ENCODE results near the gene RAPGEF5. TPM values are rescaled to one million over a fixed set of nuclear protein-coding genes. Genes with fewer than 3 reads are reported as not detected.
A peak's percentile ranks its signal among the peaks of the same experiment; 100 is the strongest.

The RAPGEF5 gene
- total RNA-seq, 1 experiment from 2014 or later, result 13.3 TPM

DNA sequence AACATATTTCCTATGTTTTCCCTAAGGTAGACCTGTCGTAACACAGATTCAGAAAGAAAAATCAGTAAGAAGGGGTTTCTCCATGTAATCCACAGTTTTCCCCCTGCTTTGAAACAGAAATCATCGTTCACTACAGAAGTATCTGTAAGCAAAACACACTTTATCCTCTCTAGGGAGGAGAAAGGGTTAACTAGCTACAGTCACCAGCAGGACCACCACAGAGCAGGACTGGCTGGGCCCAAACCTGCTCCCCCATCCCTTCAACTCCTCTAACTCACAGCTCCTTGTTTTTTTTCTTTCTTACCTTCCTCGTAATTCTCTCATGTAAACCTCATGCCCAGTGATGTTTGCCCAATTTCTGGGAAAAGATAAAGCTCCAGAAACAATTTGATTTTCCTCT is 167.7 kb downstream of the RAPGEF5 start:
- peaks cover 8% of the 10 kb centered on the region for H3K23me2 ChIP-seq (ENCODE audit: insufficient read length, low read depth, low read length, poor library complexity, severe bottlenecking)
- no peak overlapping the region for H2BK15ac ChIP-seq (ENCODE audit: low read depth, low read length)
- H3K14ac ChIP-seq (ENCODE audit: insufficient read depth, low read length), result no peak overlapping the region
- no peak overlapping the region for H2BK20ac ChIP-seq (ENCODE audit: low read depth, low read length, poor library complexity, severe bottlenecking)
- H2BK12ac ChIP-seq (ENCODE audit: insufficient read length, low read depth, low read length), result no peak overlapping the region
- no peak overlapping the region for H3K27ac ChIP-seq (ENCODE audit: insufficient read length, low read depth, low read length)
- TF ChIP-seq, protein P1, sequence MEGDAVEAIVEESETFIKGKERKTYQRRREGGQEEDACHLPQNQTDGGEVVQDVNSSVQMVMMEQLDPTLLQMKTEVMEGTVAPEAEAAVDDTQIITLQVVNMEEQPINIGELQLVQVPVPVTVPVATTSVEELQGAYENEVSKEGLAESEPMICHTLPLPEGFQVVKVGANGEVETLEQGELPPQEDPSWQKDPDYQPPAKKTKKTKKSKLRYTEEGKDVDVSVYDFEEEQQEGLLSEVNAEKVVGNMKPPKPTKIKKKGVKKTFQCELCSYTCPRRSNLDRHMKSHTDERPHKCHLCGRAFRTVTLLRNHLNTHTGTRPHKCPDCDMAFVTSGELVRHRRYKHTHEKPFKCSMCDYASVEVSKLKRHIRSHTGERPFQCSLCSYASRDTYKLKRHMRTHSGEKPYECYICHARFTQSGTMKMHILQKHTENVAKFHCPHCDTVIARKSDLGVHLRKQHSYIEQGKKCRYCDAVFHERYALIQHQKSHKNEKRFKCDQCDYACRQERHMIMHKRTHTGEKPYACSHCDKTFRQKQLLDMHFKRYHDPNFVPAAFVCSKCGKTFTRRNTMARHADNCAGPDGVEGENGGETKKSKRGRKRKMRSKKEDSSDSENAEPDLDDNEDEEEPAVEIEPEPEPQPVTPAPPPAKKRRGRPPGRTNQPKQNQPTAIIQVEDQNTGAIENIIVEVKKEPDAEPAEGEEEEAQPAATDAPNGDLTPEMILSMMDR (conservative IDR thresholded peaks at IDR 0.05), result no peak
- H2AFZ ChIP-seq (ENCODE audit: low read length), result no peak overlapping the region
- H3K4me1 ChIP-seq (ENCODE audit: insufficient read depth, low read length), result peaks cover 2% of the 10 kb centered on the region; the same call in 1 of the 2 replicates
- no peaks in the 10 kb centered on the region for H3K9me3 ChIP-seq (ENCODE audit: control insufficient read depth, low read depth, low read length)
- no CpG with 5 or more reads among the region's 3 CpGs for WGBS (ENCODE audit: extremely low coverage, insufficient read length, low lambda C conversion rate)
- Mint-ChIP-seq H3K4me1 (peaks cover 47 to 64% of the 10 kb centered on the region in 2 experiments), H3K27ac (peak overlapping the region in 1 of 3 experiments; percentile 37; a peak in 2 of 7 replicates), H3K9me3 (no peaks in the 10 kb centered on the region), H3K27me3 (ENCODE audit: low read depth) (peaks cover 12% of the 10 kb centered on the region), H3K36me3 (ENCODE audit: insufficient read depth in 1 of 3, low read depth in 3 of 3) (no peaks in the 10 kb centered on the region; a peak in 3 of 7 replicates), H3K4me3 (no peak overlapping the region)
- no peak for DNase-seq
- no peaks in the 10 kb centered on the region for H3K79me1 ChIP-seq (ENCODE audit: insufficient read depth, low read depth, low read length, poor library complexity, severe bottlenecking)
- no peaks in the 10 kb centered on the region for H3K79me2 ChIP-seq (ENCODE audit: insufficient read depth, low read length)
- no peak overlapping the region for H4K8ac ChIP-seq (replicated peaks; ENCODE audit: insufficient read length, low read depth, low read length)
- no peak overlapping the region for H3K9ac ChIP-seq (ENCODE audit: extremely low read depth, insufficient read length, low read length)
- no peak overlapping the region for H3K18ac ChIP-seq (ENCODE audit: insufficient read length, low read depth, low read length)
- H3K27me3 ChIP-seq (ENCODE audit: insufficient read depth, low read length), result no peaks in the 10 kb centered on the region
- no peak overlapping the region for H4K91ac ChIP-seq (ENCODE audit: insufficient read length, low read depth, low read length)
- no peak overlapping the region for H3K4ac ChIP-seq (ENCODE audit: low read depth, low read length)
- H3K23ac ChIP-seq (ENCODE audit: insufficient read length, low read depth, low read length), result no peak overlapping the region
- no peak overlapping the region for H2BK5ac ChIP-seq (ENCODE audit: insufficient read length, low read length)
- no peak overlapping the region for H3K56ac ChIP-seq (ENCODE audit: insufficient read length, low read depth, low read length)
- no peak overlapping the region for H3K4me2 ChIP-seq (ENCODE audit: insufficient read depth, insufficient read length, low read length)
- H3T11ph ChIP-seq (ENCODE audit: low read length), result no peak overlapping the region
- H4K5ac ChIP-seq (ENCODE audit: insufficient read length, low read depth, low read length), result no peak overlapping the region
- H2AK5ac ChIP-seq (ENCODE audit: insufficient read length, low read length), result no peak overlapping the region
- H4K20me1 ChIP-seq (ENCODE audit: control insufficient read depth, insufficient read depth, insufficient read length), result no peaks in the 10 kb centered on the region
- H2BK120ac ChIP-seq (ENCODE audit: low read depth, low read length, poor library complexity, severe bottlenecking), result no peak overlapping the region

Measured in H9 (cell line).